Astrocyte of the cerebellum (primary cell): ENCODE measurements around the gene EPHA3.

Source experiments
- DNase-seq: peaks from one replicate; pipeline ENCODE4 v3.0.0-alpha.2; 2011; ENCODE audit warnings: low read depth
- H3K4me3 ChIP-seq: 2 replicates; pipeline ENCODE4 v1.5.1; 2011; ENCODE audit warnings: mild to moderate bottlenecking, low read depth, low read length, moderate library complexity
- in situ Hi-C: cut with HindIII; loops from 2 replicates; pipeline ENCODE4 v1.10.0; 2017; ENCODE audit warnings: low sequenced_read_pairs
- TF ChIP-seq, protein P1 (sequence below): IDR thresholded peaks from 2 replicates; pipeline ENCODE4 v1.5.1; 2012; ENCODE audit warnings: low read length, low read depth, moderate library complexity, mild to moderate bottlenecking; ENCODE audit errors: missing control alignments

EPHA3 gene

DNA sequence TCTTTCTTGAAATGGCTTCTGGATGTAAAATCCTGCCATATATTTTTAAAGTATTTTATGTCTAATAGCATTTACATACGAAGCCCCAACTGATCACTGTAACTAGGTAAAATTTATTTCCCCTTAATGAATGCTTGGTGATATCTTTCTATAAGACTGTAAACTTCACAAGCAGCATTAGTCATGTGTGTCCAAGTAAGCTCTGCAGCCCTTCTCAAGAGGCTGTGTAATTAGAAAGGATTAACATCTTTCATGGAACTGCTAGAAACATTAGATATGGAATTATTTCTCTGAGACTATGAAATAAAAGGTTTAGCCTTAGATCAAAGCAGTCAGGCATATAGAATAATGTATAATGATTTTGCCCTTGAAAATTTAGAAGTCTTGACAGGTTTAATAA is 143.3 kb downstream of the EPHA3 start:
- TF ChIP-seq, protein P1, sequence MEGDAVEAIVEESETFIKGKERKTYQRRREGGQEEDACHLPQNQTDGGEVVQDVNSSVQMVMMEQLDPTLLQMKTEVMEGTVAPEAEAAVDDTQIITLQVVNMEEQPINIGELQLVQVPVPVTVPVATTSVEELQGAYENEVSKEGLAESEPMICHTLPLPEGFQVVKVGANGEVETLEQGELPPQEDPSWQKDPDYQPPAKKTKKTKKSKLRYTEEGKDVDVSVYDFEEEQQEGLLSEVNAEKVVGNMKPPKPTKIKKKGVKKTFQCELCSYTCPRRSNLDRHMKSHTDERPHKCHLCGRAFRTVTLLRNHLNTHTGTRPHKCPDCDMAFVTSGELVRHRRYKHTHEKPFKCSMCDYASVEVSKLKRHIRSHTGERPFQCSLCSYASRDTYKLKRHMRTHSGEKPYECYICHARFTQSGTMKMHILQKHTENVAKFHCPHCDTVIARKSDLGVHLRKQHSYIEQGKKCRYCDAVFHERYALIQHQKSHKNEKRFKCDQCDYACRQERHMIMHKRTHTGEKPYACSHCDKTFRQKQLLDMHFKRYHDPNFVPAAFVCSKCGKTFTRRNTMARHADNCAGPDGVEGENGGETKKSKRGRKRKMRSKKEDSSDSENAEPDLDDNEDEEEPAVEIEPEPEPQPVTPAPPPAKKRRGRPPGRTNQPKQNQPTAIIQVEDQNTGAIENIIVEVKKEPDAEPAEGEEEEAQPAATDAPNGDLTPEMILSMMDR = no peak
- DNase-seq = no peak
- in situ Hi-C loops = no loop called here
- H3K4me3 ChIP-seq = no peak overlapping the region

DNA sequence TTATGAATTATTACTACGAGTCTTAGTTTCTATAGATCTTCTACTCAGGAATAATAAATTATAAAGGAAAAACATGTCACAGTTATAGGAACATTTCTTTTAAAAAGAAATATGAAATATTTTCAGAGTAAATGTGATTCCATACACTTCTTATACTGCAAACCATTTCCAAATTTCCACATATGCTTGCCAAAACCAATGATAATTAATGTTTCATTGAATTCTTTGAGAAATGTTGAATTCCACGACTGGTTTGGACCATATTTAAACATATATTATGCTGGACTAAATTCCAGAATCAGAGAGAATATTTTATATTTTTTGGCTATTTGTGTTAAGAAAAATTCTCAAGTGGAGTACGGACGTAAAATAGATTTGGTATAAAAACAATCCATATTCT is 144.6 kb downstream of the EPHA3 start:
- in situ Hi-C loops = no loop called here

DNA sequence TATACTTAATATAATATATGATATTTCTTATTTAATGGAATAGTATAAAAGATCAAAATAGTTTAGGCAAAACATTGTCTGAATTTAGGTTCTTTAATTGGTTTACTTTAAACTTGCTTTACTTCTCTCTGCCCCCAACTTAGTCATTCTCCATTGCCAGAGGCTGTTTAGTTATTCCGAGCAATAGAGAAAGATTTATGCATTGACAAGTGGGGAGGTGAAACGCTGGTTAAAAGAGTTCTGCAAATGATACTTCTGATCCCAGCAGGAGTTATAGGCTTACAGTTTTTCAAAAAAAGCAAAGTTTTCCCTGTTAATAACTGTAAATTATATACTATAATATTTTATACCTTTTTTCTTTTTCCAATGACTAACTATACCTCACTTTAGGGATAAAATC is 145.4 kb downstream of the EPHA3 start:
- no peak overlapping the region for H3K4me3 ChIP-seq
- TF ChIP-seq, protein P1 = no peak
- no peak for DNase-seq
- in situ Hi-C loops = no loop called here

More for the DNA sequence above, 144.6 kb downstream of the EPHA3 start:
- TF ChIP-seq, protein P1 = no peak
- H3K4me3 ChIP-seq = no peak overlapping the region
- no peak for DNase-seq

DNA sequence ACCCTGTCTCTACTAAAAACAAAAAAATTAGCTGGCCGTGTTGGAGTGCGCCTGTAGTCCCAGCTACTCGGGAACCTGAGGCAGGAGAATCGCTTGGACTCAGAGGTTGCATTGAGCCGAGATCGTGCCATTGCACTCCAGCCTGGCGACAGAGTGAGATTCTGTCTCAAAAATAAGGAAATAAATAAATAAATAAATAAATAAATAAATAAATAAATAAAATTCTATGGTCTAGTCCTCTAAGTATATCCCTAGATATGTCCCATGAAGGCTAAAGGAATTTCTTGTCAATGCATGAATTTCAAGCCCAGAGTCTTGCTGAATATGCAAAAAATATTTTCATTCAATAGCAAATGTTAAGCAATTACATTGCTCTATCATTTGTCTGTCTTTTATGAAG is 149.0 kb downstream of the EPHA3 start:
- in situ Hi-C loops = no loop called here
- no peak for DNase-seq
- TF ChIP-seq, protein P1 = no peak

DNA sequence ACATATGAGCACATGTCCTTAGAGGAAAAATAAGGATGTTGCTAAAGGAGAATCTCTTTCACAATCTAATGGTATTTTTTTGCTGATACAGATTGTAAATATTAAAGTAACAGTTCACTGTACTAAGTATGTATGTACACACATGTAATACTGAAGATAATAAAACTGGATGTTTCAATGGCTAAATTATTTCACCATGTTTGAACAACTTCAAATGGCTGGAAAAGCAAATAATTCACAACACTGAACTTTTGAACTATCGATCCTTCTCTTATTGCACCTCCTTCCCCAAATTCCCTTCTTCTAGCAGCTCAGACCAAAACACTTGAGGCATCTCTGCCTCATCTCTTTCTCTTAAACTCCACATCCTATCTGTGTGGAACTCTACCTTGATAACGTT is 149.5 kb downstream of the EPHA3 start:
- TF ChIP-seq, protein P1 = no peak
- H3K4me3 ChIP-seq = no peak overlapping the region
- no peak for DNase-seq
- in situ Hi-C loops = no loop called here

More for the DNA sequence above, 149.0 kb downstream of the EPHA3 start:
- no peak overlapping the region for H3K4me3 ChIP-seq

DNA sequence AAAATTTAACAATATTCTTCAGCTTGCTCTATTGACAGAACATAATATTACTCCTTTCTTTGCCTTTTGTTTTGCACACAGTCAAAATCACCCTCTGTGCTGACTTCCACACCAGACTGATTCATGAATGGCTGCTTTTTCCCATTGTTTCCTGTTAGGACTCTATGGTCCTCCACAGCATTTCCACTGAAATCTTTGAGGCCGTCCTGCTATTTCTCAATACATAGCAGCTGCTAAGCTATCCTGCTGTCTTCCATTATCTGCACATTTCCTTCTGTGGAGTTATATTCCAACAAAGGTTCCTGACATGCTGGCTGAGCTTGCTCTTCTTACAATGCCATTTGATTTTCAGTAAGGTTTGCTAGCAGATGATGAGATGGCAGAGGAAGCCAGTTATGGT is 153.3 kb downstream of the EPHA3 start:
- TF ChIP-seq, protein P1 = no peak
- no peak for DNase-seq
- in situ Hi-C loops = no loop called here
- H3K4me3 ChIP-seq = no peak overlapping the region

DNA sequence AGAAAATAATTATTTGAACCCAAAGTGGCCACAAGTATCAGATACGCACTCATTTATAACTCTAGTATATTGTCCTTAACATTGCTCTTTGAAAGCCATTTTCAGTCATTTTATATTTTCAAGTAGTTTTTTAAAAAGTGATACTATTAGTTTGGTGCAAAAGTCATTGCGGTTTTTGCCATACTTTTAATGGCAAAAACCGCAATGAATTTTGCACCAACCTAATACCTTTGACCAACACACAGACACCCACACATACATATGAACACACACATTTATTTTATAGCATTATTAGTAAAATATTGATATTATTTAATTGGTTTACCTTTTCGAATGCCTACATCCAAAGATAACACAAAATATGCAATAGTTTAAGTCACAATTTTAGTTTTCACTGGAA is 154.3 kb downstream of the EPHA3 start:
- in situ Hi-C loops = no loop called here
- H3K4me3 ChIP-seq = no peak overlapping the region
- no peak for DNase-seq
- TF ChIP-seq, protein P1 = no peak
